Measurements from ENCODE around the gene ZNF337.

- TF ChIP-seq, protein P1, sequence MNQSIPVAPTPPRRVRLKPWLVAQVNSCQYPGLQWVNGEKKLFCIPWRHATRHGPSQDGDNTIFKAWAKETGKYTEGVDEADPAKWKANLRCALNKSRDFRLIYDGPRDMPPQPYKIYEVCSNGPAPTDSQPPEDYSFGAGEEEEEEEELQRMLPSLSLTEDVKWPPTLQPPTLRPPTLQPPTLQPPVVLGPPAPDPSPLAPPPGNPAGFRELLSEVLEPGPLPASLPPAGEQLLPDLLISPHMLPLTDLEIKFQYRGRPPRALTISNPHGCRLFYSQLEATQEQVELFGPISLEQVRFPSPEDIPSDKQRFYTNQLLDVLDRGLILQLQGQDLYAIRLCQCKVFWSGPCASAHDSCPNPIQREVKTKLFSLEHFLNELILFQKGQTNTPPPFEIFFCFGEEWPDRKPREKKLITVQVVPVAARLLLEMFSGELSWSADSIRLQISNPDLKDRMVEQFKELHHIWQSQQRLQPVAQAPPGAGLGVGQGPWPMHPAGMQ (IDR thresholded peaks at IDR 0.05; ENCODE audit: borderline replicate concordance), result no peak
- 0 out of 2 replicates have a peak, but pooled peaks have one; percentile 4 for TF ChIP-seq RAD21 (IDR thresholded peaks at IDR 0.05; ENCODE audit: insufficient read depth, low read depth, low read length)
Observed at GRCh38 chr20:25696371-25697131, at the start of gene ZNF337.
